GM18867 (cell line): Measurements from ENCODE around the gene EXOSC9.
"Not testable (repeated sequence)": the region's sequence is repeated elsewhere in the genome, so short reads cannot be mapped to it uniquely, and the experiment has no call there.

ENCODE experiments used
- ATAC-seq: cut with Tn5 transposase; IDR thresholded peaks from one replicate; pipeline ENCODE4 v1.9.1; 2021; ENCODE audit warnings: mild to moderate bottlenecking, moderate library complexity; ENCODE audit not compliant: unreplicated experiment

The EXOSC9 gene, protein sequence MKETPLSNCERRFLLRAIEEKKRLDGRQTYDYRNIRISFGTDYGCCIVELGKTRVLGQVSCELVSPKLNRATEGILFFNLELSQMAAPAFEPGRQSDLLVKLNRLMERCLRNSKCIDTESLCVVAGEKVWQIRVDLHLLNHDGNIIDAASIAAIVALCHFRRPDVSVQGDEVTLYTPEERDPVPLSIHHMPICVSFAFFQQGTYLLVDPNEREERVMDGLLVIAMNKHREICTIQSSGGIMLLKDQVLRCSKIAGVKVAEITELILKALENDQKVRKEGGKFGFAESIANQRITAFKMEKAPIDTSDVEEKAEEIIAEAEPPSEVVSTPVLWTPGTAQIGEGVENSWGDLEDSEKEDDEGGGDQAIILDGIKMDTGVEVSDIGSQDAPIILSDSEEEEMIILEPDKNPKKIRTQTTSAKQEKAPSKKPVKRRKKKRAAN

DNA sequence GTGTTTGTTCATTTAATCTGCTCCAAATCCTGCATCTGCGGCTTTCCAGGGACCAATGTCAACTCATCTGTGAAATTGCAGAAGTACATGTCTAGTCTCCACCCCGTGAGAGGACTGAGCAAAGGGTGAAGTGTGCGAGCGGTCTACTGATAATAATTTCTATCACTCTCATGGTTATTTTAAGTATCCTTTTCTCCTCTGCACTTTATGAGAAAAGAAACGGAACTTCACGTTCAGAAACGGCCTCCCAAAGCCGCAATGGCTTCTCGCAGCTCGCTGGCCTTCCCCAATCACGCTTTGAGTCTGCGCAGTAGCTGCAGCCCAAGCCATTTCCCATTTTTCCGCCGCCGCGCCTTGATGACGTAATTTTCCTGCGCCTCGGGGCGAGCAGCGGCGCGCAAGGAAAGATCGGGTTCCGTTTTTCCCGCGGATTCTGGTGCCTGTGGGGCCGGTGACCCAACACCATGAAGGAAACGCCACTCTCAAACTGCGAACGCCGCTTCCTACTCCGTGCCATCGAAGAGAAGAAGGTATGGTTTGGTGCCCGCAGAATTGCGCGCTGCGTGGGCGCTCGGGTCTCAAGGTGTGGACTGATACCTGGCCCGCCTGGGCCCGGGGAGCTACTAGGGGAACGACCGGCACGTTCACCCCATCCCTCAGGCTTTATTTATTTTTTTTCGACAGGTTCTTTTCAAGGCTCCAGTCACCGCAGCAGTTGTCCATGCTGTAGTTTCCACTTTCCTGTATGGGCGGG, at the start of gene EXOSC9:
TSS of gene EXOSC9 (plus strand) at position 363 of the 754 bp plus-strand sequence. CDS start at position 465, 102 bp downstream.
- ATAC-seq: peak; percentile 78

DNA sequence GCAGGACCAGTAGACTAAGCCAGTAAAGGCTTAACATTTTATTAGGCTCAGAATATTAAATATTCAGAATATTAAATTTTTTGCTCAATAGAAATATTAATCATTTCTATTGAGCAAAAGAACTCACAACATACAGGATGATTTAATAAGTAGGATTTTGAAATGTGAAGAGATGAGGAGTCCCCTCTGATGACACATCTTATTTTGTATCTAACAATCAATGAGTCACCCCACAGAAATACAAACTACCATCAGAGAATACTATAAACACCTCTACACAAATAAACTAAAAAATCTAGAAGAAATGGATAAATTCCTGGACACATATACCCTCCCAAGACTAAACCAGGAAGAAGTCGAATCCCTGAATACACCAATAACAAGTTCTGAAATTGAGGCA, 49.0 kb upstream of the EXOSC9 start:
- not testable (repeated sequence) for ATAC-seq

DNA sequence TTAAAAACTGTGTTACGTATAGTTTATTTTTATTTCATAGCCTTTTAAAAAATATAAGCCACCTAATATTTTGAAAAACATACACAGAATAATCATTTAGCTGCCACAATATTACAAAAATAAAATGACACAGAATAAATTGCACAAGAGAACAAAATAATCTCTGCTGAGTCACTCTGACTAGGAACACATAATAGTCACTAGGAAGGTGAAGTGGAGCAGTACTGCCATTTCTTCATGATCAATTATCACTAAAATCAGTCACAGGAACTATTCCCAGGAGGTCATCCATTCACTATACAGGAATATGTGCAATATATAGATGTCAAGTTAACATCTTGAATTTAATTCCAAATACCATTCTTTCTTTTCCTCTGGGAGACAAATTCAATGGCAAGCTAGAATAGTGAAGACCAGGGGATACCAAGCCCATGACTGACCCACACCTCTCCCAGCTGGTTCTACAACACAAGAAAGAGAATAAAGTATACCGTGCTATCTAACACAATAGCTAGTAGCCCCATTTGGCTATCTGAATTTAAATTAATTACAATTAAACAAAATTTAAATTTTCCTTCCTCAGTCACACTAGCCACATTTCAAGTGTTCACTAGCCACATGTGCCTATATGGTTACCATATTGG, 42.1 kb upstream of the EXOSC9 start:
- ATAC-seq: no peak

DNA sequence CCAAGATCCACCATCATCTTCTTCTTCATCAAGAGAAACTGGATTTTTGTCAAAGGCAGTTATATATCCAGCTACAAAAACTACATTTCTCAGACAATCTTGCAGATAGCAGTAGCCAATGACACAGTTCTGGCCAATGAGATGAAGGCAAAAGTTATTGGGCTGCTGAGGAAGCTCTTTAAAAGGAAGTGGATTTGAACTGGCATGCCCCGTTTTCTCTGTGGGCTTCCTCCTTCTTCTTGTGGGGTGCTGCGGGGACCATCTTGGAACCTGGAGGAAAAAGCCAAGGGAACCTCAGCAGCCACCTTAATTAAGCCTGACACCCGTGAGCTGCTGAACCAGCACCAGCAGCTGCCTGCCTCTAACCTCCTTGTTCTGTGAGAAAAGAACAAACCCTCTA, 40.9 kb upstream of the EXOSC9 start:
- ATAC-seq: no peak

DNA sequence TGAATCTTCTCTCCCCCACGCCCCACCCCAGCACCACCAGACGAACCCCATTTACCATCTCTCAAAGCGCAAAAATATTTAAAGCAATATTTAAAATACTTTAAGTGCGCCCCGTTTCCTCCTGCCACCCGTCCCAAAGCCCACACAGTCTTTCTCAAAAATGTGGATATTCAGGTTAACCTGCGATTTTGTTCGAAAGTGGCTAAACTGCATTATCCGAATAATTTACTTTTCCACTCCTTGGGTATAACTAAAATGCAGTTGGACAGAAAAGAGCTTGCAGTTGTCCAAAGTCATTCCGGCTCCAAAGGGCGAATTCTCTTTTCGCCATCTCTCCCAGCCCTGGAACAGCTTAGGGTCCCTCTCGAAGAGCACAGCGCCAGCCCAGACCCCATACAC, 36.8 kb upstream of the EXOSC9 start:
- no peak for ATAC-seq

DNA sequence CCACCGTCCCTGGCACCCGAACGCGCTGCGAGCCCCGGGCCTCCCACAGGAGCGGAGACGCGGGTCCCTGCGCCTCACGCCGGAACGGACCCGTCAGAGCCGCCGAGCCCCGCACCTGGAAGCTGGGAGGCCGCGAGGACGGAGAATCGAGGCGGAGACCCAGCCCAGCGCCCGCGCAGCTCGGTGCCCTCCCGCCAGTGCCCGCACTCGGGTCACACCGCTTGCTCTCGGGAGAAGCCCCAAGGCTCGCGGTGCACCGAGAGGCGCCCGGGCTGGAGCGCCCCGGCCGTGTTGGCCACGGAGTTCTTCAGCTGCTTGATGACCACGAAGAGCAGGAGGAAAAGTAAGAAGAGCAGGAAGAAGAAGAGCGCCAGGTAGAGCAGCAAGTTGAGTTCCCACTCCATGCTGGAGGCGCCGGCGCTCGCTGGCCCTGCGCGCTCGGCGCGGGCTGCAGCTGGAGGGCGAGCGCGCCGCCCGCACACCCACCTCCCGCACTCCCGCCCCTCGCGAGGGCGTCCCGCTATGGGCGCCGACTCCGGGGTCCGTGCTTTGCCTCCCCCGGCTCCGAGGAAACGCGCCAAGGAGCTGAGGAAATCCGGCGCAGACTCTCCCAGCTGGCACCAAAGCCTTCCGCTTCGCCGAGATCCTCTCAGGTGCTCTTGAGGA, 36.3 kb upstream of the EXOSC9 start, which contains the start of gene SMIM43:
TSS of gene SMIM43 (minus strand) at position 463 of the 666 bp plus-strand sequence. CDS start at position 404, 59 bp downstream.
- ATAC-seq: no peak

DNA sequence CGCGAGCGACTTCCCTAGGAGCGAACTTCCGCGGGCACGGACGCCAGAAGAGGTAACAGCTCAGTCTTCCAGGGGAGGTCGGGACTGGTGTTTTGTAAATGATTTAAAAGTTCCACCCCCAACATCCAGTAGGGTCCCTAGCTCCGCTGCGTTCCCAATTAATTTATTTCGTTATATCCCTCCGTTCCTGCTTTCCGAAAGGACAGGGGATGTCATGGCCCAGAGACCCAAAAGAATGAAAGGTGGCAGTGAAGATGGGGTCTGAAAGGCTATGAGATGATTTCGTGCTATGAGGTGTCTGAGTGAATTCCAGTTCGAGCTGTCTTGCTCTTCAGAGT, 35.8 kb upstream of the EXOSC9 start:
- ATAC-seq: no peak

DNA sequence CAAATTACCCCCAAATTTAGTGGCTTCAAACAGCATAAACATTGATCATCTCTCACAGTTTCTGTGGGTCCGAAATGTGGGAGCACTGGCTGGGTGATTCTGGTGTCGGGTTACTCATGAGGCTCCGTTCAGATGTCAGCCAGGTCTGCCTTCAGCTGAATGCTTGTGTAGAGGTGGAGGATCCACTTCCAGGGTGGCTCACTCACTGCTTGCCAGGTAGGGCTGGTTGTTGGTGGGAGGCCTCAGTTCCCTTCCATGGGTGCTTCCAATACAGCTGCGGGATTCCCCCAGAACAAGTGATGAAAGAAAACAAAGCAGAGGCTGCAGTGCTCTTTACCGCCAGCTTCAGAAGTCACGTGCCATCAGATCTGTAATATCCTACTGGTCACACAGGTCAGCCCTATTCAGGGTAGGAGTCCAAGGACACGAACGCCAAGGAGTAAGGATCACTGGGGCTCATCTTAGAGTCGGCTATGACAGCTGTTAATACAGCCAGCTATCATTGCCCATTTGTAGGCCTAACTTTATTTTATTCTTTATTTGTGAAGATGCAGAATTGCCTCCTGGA, 35.1 kb upstream of the EXOSC9 start:
- ATAC-seq: no peak

DNA sequence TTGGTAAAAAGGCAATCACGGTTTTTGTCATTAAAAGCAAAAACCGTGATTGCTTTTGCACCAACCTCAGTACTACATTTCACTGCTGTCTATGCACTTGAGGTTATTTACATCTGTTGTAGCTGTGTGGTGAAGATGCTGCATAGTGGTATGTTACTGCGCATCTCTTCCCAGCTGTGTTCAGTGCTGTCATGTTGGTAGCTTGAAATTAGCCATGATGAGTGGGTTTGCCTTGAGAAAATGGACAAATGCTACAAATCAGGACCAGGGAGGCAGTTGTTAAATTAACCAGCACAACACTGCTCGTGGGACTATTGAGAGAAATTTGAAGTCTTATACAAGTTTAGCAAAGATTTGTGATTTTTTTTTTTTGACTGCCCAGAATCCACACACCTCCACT, 34.0 kb upstream of the EXOSC9 start:
- ATAC-seq: no peak

DNA sequence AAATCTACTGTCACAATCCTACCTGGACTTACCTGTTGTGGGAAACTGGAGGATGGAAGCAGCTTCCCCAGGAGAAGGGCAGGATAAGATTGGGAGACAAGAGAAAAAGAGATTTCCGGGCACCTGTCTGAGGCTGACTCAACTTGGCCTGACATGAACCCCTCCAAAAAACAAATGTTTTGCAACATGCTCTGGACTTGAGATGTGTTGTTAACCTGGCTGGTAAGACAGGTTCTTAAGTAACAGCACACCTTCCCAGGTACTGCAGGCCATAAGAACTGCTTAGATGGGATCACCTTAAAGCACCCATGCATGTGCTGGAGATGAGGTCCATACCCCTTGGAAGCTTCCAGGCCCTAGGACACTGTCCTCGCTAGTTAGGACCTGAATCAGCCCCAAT, 31.8 kb upstream of the EXOSC9 start:
- no peak for ATAC-seq

DNA sequence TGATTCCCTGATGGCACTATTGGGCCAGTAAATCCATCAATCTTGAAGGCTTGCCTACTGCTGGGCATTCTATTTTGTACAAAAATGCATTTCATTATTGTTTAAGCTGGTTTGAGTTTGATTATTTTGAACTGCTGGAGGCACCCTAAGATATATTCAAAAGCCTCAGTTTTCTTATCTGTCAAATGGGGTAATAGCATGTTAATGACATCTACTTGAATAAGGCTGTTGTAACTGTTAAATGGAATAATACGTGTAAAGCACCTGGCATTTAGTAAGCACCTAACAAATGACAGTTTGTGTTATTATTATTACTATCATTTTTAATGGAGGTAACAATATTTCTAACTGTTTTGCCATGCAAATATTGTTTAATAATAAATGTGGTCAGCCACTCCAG, 29.3 kb upstream of the EXOSC9 start:
- no peak for ATAC-seq

DNA sequence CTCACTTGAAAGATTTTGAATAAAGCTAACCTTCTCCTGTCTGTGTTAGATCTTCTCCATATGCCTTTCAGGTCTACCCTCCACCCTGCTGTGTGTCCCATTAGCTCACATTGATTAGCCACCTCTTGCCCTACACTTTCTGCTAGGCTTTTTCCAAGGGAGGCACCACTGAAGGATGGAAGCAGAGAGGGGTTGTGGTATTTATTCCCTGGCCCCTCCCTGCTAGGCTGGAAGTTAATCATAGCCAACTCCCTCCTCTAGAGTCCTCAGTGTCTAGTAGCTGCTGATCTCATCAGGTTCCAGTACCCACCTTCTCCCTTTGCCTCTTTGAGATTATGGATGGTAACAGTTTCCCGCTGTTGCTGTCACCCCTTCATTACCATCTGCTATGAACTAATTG, 27.2 kb upstream of the EXOSC9 start:
- no peak for ATAC-seq

DNA sequence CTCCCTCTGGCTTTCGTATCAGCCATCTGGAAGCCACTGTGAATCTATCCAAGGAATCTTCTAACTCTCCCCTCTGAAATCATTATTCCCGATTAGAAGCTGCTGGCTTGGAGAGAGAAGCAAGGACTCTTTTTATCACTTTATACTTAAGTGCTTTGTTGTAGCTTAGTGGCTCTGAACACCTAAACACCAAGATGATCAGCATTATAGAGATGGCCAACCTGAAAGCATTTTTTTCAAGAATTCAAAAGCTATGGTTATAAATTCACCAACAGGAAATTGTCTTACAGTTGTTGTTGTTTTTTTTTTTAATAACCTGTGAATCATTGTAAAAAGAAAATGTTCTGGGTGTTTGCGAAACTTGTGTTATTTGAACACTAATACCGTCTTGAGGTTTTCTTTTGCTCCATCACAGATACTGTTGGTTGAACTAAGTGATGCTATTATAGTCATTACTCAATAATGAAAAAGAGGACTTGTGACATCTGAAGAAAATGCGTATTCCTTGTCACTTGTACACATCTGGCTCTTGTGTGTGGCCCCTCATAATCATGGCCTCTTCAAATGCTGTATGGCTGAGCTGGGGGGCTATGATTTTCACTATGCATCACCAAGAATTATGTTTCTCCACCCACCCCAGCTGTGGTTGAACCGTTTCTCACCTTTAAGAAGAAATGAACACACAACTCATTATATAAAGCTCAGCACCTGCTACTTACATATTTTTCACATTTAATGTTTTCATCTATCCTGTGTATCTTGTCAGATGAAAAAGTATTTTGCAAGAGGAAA, 24.3 kb upstream of the EXOSC9 start:
- ATAC-seq: peak; percentile 44

DNA sequence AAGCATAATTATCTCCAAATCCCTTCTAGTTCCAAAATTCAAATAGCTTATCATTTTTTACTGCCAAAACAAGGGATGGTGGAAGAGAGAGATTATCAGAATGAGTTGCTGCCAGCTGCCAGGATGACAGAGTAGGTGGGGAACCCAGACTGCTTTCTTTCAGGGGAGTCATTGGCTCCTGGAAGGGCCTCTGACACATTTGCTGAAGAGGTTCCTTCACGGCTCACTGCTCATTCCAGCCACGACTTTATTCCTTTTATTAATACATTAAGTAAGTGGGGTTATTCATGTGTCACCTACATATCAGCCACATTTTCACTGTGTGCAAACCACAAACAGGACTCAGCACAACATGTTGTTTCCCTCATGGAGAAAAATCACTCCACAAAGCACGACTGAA, 23.5 kb upstream of the EXOSC9 start:
- peak; percentile 48 for ATAC-seq

DNA sequence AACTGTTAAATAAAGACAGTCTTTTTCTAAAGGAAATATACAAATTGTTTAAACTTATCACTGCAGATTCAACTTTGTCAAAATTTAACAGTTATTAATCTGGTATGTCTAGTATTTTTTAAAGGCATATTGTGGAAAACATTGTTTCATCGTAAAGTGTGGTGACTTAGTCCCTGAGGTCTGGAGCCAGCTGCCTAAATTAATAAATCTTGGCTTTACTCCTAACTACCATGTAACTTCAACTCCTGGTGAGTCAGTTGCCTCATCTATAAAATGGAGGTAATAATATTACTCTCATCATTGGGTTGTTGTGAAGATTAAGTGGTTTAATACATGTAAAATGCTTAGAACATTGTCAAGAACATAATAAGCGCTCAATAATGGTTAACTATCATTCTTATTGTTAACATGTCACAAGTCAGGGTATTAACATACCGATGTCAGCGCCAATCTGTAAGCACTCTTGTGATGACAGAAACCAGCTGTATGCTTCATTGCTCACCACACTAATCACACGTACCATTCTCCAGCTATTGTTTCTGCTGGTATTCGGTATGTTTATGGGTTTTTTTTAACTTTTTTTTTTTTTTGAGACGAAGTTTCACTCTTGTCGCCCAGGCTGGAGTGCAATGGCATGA, 22.0 kb upstream of the EXOSC9 start:
- no peak for ATAC-seq

DNA sequence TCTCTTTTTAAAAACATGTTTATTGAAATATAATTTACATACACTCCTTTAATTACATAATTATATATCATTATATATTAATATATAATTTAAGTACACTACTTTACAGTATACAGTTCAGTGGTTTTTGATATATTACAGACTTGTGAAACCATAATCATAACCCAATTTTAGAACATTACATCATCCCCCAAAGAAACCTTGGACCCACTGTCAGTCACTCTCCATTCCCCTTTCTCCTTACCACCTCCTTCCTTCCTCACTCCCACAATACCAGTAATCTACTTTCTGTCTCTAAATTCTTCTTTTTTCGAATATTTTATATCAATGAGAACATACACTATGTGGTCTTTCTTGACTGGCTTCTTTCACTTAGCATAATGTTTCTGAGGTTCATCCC, 17.9 kb upstream of the EXOSC9 start:
- ATAC-seq: no peak

DNA sequence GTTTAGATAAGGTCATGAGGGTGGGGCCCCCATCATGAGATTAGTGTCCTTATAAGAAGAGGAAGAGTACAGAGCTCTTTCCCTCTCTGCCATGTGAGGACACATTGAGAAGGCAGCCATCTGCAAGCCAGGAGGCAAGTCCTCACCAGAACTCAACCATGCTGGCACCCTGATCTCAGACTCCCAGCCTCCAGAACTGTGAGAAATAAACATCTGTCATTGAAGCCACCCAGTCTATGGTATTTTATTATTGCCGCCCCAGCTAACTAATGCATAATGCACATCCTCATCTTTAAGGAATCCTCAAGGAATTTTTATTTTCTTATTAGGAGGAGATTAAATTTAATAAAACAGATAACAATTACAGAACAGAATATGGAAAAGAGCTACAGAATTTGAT, 16.7 kb upstream of the EXOSC9 start:
- no peak for ATAC-seq

DNA sequence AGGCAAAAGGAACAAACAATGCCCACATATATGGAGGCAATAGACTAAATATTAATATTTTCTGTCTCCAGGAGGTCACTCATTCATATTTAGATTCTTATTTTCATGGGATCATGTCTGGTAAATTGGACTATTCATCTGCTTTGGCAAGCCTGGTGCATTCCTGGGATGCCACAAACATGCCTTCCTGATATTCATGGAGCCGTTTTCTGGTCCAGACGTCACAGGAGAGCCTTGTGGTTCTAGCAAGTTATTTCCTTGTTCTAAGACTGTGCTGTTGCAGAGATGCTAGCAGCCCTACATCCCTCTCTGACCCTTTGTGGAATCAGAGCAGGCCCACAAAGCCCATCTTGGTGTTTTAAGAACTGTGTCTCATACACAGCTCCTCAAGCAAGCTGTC, 16.1 kb upstream of the EXOSC9 start:
- ATAC-seq: no peak

DNA sequence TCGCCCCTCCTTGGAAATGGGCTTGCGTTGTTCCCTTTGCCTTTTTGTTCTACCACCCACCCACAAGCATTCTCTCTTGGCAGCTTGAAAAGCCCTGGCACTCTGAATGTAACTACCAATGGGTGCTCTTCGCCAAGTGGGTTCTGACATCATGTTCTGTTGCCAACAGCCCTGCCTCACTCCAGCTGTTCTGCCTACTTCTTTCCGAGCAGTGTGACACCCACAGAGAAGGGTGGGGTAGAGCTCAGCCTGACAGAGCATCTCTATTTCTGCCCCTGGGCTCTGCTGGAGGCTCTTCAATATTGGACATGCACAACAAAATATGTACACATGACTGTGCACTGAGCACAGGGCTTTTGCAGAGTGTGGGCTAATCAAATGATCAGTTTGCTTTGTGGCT, 15.6 kb upstream of the EXOSC9 start:
- ATAC-seq: no peak

DNA sequence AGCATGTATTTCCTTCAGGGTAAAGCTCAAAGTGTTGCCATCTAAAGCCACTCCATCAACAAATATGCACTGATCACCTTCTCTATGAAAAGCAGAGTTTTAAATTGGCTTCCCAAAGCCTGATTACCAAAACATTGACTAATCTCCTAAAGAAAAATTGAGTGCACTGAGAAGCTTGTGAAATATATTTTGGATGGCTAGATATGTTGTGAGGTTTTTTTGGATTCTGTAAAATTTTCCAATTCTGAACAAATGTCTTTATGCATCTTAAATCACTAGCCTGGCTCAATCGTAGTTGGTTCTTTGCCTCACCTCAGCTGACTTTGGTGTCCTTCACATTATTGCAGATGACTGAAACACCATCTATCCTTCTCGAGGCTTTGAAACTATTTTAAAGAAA, 14.9 kb upstream of the EXOSC9 start:
- ATAC-seq: no peak
